Stimulated activated CD4-positive, alpha-beta T cell treated with anti-CD3 and anti-CD28 coated beads, Interleukin-1b, Interleukin-23, amount 100 ng/mL, for 24 hours (primary cell): ENCODE results near the gene DCAF15.

Source experiments
- DNase-seq, 4 experiments: peaks; one replicate each; pipeline ENCODE4 v3.0.0-alpha.2; 2020; ENCODE audit warnings: low read depth in 4 of 4, low spot score in 1 of 4

Gene DCAF15

GRCh38 chr19:13975870-13976269, 23.6 kb downstream of the DCAF15 start:
- DNase-seq: no peak

- DNase-seq: no peak
These were observed 24.1 kb downstream of the DCAF15 start for GRCh38 chr19:13976446-13976845.

- DNase-seq: no peak
These were observed 25.5 kb downstream of the DCAF15 start for GRCh38 chr19:13977803-13978202.

GRCh38 chr19:13978351-13979243, 26.3 kb downstream of the DCAF15 start:
- DNase-seq: no peak

GRCh38 chr19:13979244-13979615, 26.9 kb downstream of the DCAF15 start:
- no peak for DNase-seq

- DNase-seq: no peak
These were observed 27.4 kb downstream of the DCAF15 start for GRCh38 chr19:13979686-13980085.

GRCh38 chr19:13980340-13980739, 28.0 kb downstream of the DCAF15 start:
- no peak for DNase-seq

GRCh38 chr19:13981021-13981420, 28.7 kb downstream of the DCAF15 start:
- no peak for DNase-seq

- DNase-seq: no peak
These were observed 29.2 kb downstream of the DCAF15 start for GRCh38 chr19:13981467-13981866.

- no peak for DNase-seq
These were observed 29.7 kb downstream of the DCAF15 start for GRCh38 chr19:13981988-13982501.

- DNase-seq: no peak
These were observed 30.5 kb downstream of the DCAF15 start for GRCh38 chr19:13982773-13983172.

- DNase-seq: no peak
These were observed 31.0 kb downstream of the DCAF15 start for GRCh38 chr19:13983213-13983889.

- no peak for DNase-seq
These were observed 31.9 kb downstream of the DCAF15 start for GRCh38 chr19:13984186-13984585.

- DNase-seq: no peak
These were observed 32.8 kb downstream of the DCAF15 start for GRCh38 chr19:13984875-13985741.

GRCh38 chr19:13985771-13986347, 33.5 kb downstream of the DCAF15 start:
- DNase-seq: no peak

GRCh38 chr19:13986348-13986904, 34.1 kb downstream of the DCAF15 start:
- peak; percentile 97 to 99 (median 98) for DNase-seq

GRCh38 chr19:13987101-13987890, 35.0 kb downstream of the DCAF15 start:
- DNase-seq: no peak

GRCh38 chr19:13989487-13989886, 37.2 kb downstream of the DCAF15 start:
- no peak for DNase-seq

GRCh38 chr19:13990085-13990484, 37.8 kb downstream of the DCAF15 start:
- no peak for DNase-seq

- DNase-seq: no peak
These were observed 39.7 kb downstream of the DCAF15 start for GRCh38 chr19:13992025-13992424.
